Muscle of leg (tissue), 11 donors: ENCODE results near the gene AGAP3. TPM values are rescaled to one million over a fixed set of nuclear protein-coding genes. Genes with fewer than 3 reads are reported as not detected.

Experiments used
- DNase-seq: peaks from one replicate; pipeline ENCODE4 v3.0.0; 2013
- H3K27ac ChIP-seq: one replicate; pipeline ENCODE4 v1.5.1; 2013; ENCODE audit warnings: mild to moderate bottlenecking, low read length, control low read depth
- H3K27me3 ChIP-seq: one replicate; pipeline ENCODE4 v1.6.1; 2013; ENCODE audit warnings: low read length; ENCODE audit not compliant: control insufficient read depth, insufficient read depth
- H3K36me3 ChIP-seq: one replicate; pipeline ENCODE4 v1.6.1; 2013; ENCODE audit warnings: low read length; ENCODE audit not compliant: control insufficient read depth, insufficient read depth
- H3K4me1 ChIP-seq: one replicate; pipeline ENCODE4 v1.6.1; 2013; ENCODE audit warnings: low read length; ENCODE audit not compliant: control insufficient read depth, insufficient read depth
- H3K4me3 ChIP-seq: one replicate; pipeline ENCODE4 v1.5.1; 2013; ENCODE audit warnings: low read length, control low read depth
- H3K9me3 ChIP-seq: replicated peaks from 2 replicates; pipeline ENCODE4 v1.6.1; 2013; ENCODE audit warnings: low read depth, low read length; ENCODE audit not compliant: control insufficient read depth
- WGBS: methylation state at CpG from one replicate; pipeline ENCODE4 v1.1.5; 2013; ENCODE audit warnings: missing lambda C conversion rate; ENCODE audit not compliant: insufficient coverage; 5-methylcytosine and 5-hydroxymethylcytosine counted together
- polyA plus RNA-seq, 8 donors: library from polyadenylated mRNA; unstranded; fragments of 120-200 nt; gene quantifications; one replicate each; pipeline versions ENCODE4 v1.2.1 to v1.2.3, GENCODE V29; 2013; ENCODE audit warnings: inconsistent platforms in 1 of 8, low replicate concordance in 1 of 8; ENCODE audit not compliant: insufficient read length in 8 of 8, insufficient read depth in 1 of 8
- total RNA-seq: library from RNA; stranded (reverse); fragments of 120-200 nt; gene quantifications from one replicate; pipeline ENCODE4 v1.2.4, GENCODE V29; 2013

The AGAP3 gene
- total and polyA plus RNA-seq, 9 donors = 37.0 to 95.4 (median 74.6) TPM

- H3K4me1 ChIP-seq = peaks cover 13% of the 10 kb centered on the region
- H3K4me3 ChIP-seq = no peak overlapping the region
- H3K9me3 ChIP-seq = peaks cover 2% of the 10 kb centered on the region
- no CpG with 5 or more reads among the region's 1 CpG for WGBS
- no peaks in the 10 kb centered on the region for H3K36me3 ChIP-seq
- H3K27ac ChIP-seq = no peak overlapping the region
- DNase-seq = no peak
- peaks cover 28% of the 10 kb centered on the region for H3K27me3 ChIP-seq
These were observed 91.0 kb downstream of the AGAP3 start for GRCh38 chr7:151177310-151177709.

- Histone ChIP-seq H3K9me3 (peaks cover 1% of the 10 kb centered on the region), H3K27me3 (peaks cover 21% of the 10 kb centered on the region), H3K36me3 (no peaks in the 10 kb centered on the region), H3K4me3 (no peak overlapping the region), H3K27ac (no peak overlapping the region), H3K4me1 (peaks cover 13% of the 10 kb centered on the region)
- no peak for DNase-seq
- WGBS = 80% methylated on average over 9 of the region's 9 CpGs
These were observed 92.0 kb downstream of the AGAP3 start for GRCh38 chr7:151178236-151178635.

- Histone ChIP-seq H3K27me3 (peaks cover 17% of the 10 kb centered on the region), H3K36me3 (no peaks in the 10 kb centered on the region), H3K4me3 (no peak overlapping the region), H3K4me1 (peaks cover 13% of the 10 kb centered on the region), H3K27ac (no peak overlapping the region), H3K9me3 (no peaks in the 10 kb centered on the region)
- no peak for DNase-seq
- WGBS = 50% methylated on average over 2 of the region's 2 CpGs
These were observed 92.6 kb downstream of the AGAP3 start for GRCh38 chr7:151178831-151179230.

- Histone ChIP-seq H3K9me3 (no peaks in the 10 kb centered on the region), H3K4me1 (peaks cover 13% of the 10 kb centered on the region), H3K27ac (no peak overlapping the region), H3K4me3 (no peak overlapping the region), H3K36me3 (no peaks in the 10 kb centered on the region), H3K27me3 (peaks cover 17% of the 10 kb centered on the region)
- DNase-seq = no peak
- WGBS = 67% methylated on average over 8 of the region's 8 CpGs
These were observed 93.1 kb downstream of the AGAP3 start for GRCh38 chr7:151179287-151179860.

- Histone ChIP-seq H3K36me3 (no peaks in the 10 kb centered on the region), H3K27ac (no peak overlapping the region), H3K27me3 (peaks cover 12% of the 10 kb centered on the region), H3K4me1 (peaks cover 10% of the 10 kb centered on the region), H3K9me3 (no peaks in the 10 kb centered on the region), H3K4me3 (no peak overlapping the region)
- DNase-seq = no peak
- 67% methylated on average over 1 of the region's 4 CpGs for WGBS
These were observed 93.7 kb downstream of the AGAP3 start for GRCh38 chr7:151179946-151180345.

GRCh38 chr7:151181011-151181431 lies 94.7 kb downstream of the AGAP3 start:
- DNase-seq = peak; percentile 61
- 53% methylated on average over 17 of the region's 22 CpGs for WGBS
- H3K4me3 ChIP-seq = no peak overlapping the region
- H3K27ac ChIP-seq = no peak overlapping the region
- peaks cover 4% of the 10 kb centered on the region for H3K27me3 ChIP-seq
- H3K36me3 ChIP-seq = no peaks in the 10 kb centered on the region
- no peaks in the 10 kb centered on the region for H3K9me3 ChIP-seq
- H3K4me1 ChIP-seq = peaks cover 11% of the 10 kb centered on the region

- Histone ChIP-seq H3K4me1 (peaks cover 24% of the 10 kb centered on the region), H3K27ac (no peak overlapping the region), H3K36me3 (no peaks in the 10 kb centered on the region), H3K9me3 (no peaks in the 10 kb centered on the region), H3K4me3 (no peak overlapping the region), H3K27me3 (peaks cover 2% of the 10 kb centered on the region)
- WGBS = 49% methylated on average over 13 of the region's 16 CpGs
- no peak for DNase-seq
These were observed 99.7 kb downstream of the AGAP3 start for GRCh38 chr7:151185762-151186639.

- Histone ChIP-seq H3K9me3 (no peaks in the 10 kb centered on the region), H3K27ac (peak within 1 kb of the TSS; percentile 47), H3K4me3 (no peak within 1 kb of the TSS), H3K36me3 (no peaks in the 10 kb centered on the region), H3K27me3 (peaks cover 2% of the 10 kb centered on the region), H3K4me1 (peaks cover 22% of the 10 kb centered on the region)
- WGBS = 60% methylated on average over 16 of the region's 22 CpGs
- DNase-seq = no peak
These were observed 100.5 kb downstream of the AGAP3 start, which contains the start of gene ASB10 for GRCh38 chr7:151186640-151187408. Gene ASB10 (minus strand): TSS chr7:151187250. CDS start chr7:151187130, 120 bp downstream.

- Histone ChIP-seq H3K27me3 (peaks cover 2% of the 10 kb centered on the region), H3K27ac (peak overlapping the region; percentile 47), H3K36me3 (no peaks in the 10 kb centered on the region), H3K4me3 (no peak overlapping the region), H3K4me1 (peaks cover 22% of the 10 kb centered on the region), H3K9me3 (no peaks in the 10 kb centered on the region)
- WGBS = 62% methylated on average over 18 of the region's 22 CpGs
- peak; percentile 38 for DNase-seq
These were observed 101.4 kb downstream of the AGAP3 start for GRCh38 chr7:151187409-151188251.
